Measurements from ENCODE around the gene WWP2. TPM values are rescaled to one million over a fixed set of nuclear protein-coding genes. Genes with fewer than 3 reads are reported as not detected.

Gene WWP2
- total and polyA plus RNA-seq, 2 donors (not counting 3 experiments of a cell fraction or from before 2014, with no cell fraction given), result 17.9 to 44.9 TPM

DNA sequence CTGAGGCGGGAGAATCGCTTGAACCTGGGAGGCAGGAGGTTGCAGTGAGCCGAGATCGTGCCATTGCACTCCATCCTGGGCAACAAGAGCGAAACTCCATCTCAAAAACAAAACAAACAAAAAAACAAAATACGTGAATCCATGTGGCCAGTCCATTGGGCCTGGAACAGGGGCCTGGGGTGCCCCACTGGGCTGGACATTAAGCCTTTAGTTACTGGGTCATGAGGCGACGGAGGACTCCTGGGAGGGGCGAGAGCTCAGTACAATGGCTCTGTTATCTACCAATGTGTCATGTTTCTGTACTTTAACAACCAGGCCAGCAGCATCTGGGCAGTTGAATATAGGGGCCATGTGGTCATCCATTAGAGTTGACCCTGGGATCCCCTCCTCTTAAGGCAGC lies 170.1 kb downstream of the WWP2 start:
- DNase-seq (ENCODE audit: low read depth, low spot score) (no peak), FAIRE-seq (no peak)
- Histone ChIP-seq H3K4me2 (ENCODE audit: insufficient read depth, low read length) (no peak overlapping the region), H3K4me1 (ENCODE audit: control insufficient read depth, extremely low read depth, insufficient read depth, low read length) (no peaks in the 10 kb centered on the region), H3K36me3 (ENCODE audit: control insufficient read depth in 2 of 2, extremely low read depth in 1 of 2, insufficient read depth in 2 of 2, low read length in 2 of 2) (peaks cover 0 to 30% of the 10 kb centered on the region in 2 experiments), H3K9ac (replicated peaks; ENCODE audit: extremely low read depth, insufficient read depth, low read length) (no peak overlapping the region), H3K9me1 (replicated peaks; ENCODE audit: control insufficient read depth, extremely low read depth, insufficient read depth, low read length) (no peaks in the 10 kb centered on the region), H2AFZ (ENCODE audit: low read depth, low read length) (no peak overlapping the region), H3K27me3 (ENCODE audit: control insufficient read depth in 2 of 2, insufficient read depth in 2 of 2, low read length in 2 of 2) (no peaks in the 10 kb centered on the region), H3K4me3 (replicated peaks in 1 of 3; ENCODE audit: insufficient read depth in 1 of 3, low read depth in 1 of 3, low read length in 3 of 3) (no peak overlapping the region), H3K79me2 (ENCODE audit: control insufficient read depth, insufficient read depth, low read length) (no peaks in the 10 kb centered on the region), H3K9me3 (replicated peaks; ENCODE audit: control insufficient read depth, insufficient read depth, low read length) (no peaks in the 10 kb centered on the region), H3K27ac (ENCODE audit: insufficient read depth, low read depth, low read length) (no peak overlapping the region), H4K20me1 (replicated peaks; ENCODE audit: control insufficient read depth, extremely low read depth, insufficient read depth, low read length) (no peaks in the 10 kb centered on the region)
- no TSS peak for BruUV-seq (replicated peaks)
- ChIA-PET POLR2A (no interaction called here), CTCF (interaction anchor here (12.4 kb wide), 1 partner anchor 136 kb away, joined by 320 read pairs; no protein-coding TSS in a partner anchor)
- TF ChIP-seq JUN (IDR thresholded peaks at IDR 0.05; ENCODE audit: borderline replicate concordance, insufficient read depth, insufficient read length, low read depth), result no peak
- no peak for TF ChIP-seq POLR2AphosphoS5 (IDR thresholded peaks at IDR 0.05; ENCODE audit: insufficient read depth, low read depth, low read length)
- TF ChIP-seq EZH2 (IDR thresholded peaks at IDR 0.05; ENCODE audit: borderline replicate concordance, low read depth, low read length, severe bottlenecking), result no peak
- TF ChIP-seq POLR2A (IDR thresholded peaks at IDR 0.05; ENCODE audit: low read depth, low read length), result no peak
- TF ChIP-seq, protein P1, sequence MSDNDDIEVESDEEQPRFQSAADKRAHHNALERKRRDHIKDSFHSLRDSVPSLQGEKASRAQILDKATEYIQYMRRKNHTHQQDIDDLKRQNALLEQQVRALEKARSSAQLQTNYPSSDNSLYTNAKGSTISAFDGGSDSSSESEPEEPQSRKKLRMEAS (IDR thresholded peaks at IDR 0.05; ENCODE audit: insufficient read depth, insufficient read length), result no peak
- TF ChIP-seq, protein P2, sequence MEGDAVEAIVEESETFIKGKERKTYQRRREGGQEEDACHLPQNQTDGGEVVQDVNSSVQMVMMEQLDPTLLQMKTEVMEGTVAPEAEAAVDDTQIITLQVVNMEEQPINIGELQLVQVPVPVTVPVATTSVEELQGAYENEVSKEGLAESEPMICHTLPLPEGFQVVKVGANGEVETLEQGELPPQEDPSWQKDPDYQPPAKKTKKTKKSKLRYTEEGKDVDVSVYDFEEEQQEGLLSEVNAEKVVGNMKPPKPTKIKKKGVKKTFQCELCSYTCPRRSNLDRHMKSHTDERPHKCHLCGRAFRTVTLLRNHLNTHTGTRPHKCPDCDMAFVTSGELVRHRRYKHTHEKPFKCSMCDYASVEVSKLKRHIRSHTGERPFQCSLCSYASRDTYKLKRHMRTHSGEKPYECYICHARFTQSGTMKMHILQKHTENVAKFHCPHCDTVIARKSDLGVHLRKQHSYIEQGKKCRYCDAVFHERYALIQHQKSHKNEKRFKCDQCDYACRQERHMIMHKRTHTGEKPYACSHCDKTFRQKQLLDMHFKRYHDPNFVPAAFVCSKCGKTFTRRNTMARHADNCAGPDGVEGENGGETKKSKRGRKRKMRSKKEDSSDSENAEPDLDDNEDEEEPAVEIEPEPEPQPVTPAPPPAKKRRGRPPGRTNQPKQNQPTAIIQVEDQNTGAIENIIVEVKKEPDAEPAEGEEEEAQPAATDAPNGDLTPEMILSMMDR (IDR thresholded peaks at IDR 0.05; ENCODE audit: extremely low read depth in 1 of 2, insufficient read depth in 1 of 2, low read depth in 1 of 2, low read length in 2 of 2), result no peak
- TF ChIP-seq FOS (IDR thresholded peaks at IDR 0.05; ENCODE audit: borderline replicate concordance, insufficient read depth, low read length), result no peak
- intact Hi-C loops (cut with micrococcal nuclease), result no loop called here
- dilution Hi-C loops (cut with MboI; ENCODE audit: extremely low pct_ligation_motif_present, low sequenced_read_pairs), result no loop called here

Measured in endothelial cell of umbilical vein (primary cell).